Measurements from ENCODE around the gene ANKRD29. TPM values are rescaled to one million over a fixed set of nuclear protein-coding genes. Genes with fewer than 3 reads are reported as not detected.

The ANKRD29 gene
- total and polyA plus RNA-seq, 2 experiments from 2014 or later: 6.6 to 36.6 TPM

DNA sequence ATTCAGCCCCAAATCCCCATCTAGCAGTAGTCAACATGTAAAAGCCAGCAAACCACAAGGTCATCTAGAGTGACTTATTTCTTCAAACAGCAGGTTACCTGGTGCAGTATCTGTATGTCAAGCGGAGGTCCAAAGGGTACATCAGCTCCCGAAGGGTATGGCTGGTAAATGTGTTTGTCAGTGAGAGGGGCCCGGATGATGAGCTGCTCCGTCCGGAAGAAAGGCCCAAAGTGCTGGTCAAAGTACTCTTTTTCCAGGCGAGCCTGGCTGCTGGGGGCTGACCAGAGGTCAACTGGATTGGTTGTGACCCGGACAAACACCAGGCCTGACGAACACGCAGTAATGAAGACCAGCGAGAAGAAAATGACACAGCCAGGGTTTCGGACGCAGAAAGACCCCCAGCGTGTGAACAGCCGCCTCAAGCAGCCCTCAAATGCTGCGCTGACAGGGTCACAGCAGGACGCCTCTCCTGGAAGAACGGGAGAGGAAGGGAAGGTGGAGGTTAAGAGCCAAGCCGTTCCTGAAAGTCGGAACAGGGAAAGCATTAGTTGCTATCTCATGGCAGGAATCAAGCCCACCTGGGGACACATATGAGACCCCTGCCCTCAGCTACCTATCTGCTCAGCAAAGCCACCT, 106.4 kb downstream of the ANKRD29 start (continued):
- TF ChIP-seq, protein P1, sequence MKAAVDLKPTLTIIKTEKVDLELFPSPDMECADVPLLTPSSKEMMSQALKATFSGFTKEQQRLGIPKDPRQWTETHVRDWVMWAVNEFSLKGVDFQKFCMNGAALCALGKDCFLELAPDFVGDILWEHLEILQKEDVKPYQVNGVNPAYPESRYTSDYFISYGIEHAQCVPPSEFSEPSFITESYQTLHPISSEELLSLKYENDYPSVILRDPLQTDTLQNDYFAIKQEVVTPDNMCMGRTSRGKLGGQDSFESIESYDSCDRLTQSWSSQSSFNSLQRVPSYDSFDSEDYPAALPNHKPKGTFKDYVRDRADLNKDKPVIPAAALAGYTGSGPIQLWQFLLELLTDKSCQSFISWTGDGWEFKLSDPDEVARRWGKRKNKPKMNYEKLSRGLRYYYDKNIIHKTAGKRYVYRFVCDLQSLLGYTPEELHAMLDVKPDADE (IDR thresholded peaks at IDR 0.05): no peak
- TF ChIP-seq POLR2AphosphoS5 (IDR thresholded peaks at IDR 0.05; ENCODE audit: low read depth) (no peak), CREB1 (CRISPR knock-in tag; IDR thresholded peaks at IDR 0.05; ENCODE audit: low read depth) (no peak), EZH2 (IDR thresholded peaks at IDR 0.05; ENCODE audit: low read depth, unreplicated experiment) (no peak)

GRCh38 chr18:23553887-23554286, 108.8 kb downstream of the ANKRD29 start:
- no peak for TF ChIP-seq EZH2 (IDR thresholded peaks at IDR 0.05; ENCODE audit: low read depth, unreplicated experiment)
- no peak for TF ChIP-seq ZNF114 (CRISPR knock-in tag; IDR thresholded peaks at IDR 0.05)
- no peak for TF ChIP-seq EZH2phosphoT487 (IDR thresholded peaks at IDR 0.05; ENCODE audit: unreplicated experiment)
- H3K4me2 ChIP-seq: no peak overlapping the region
- peaks cover 44% of the 10 kb centered on the region for H3K36me3 ChIP-seq (ENCODE audit: insufficient read depth)
- peaks cover 9% of the 10 kb centered on the region; the same call in 1 of the 2 replicates for H4K20me1 ChIP-seq (replicated peaks; ENCODE audit: insufficient read depth)
- no peaks in the 10 kb centered on the region for H3K27me3 Mint-ChIP-seq (ENCODE audit: insufficient read depth, low read depth, poor library complexity)
- H3K4me3 ChIP-seq: no peak overlapping the region
- H3K36me3 Mint-ChIP-seq (ENCODE audit: low read depth): peaks cover 37% of the 10 kb centered on the region
- H3K4me1 Mint-ChIP-seq: no peaks in the 10 kb centered on the region
- no peak overlapping the region for H3K27ac Mint-ChIP-seq
- H2AFZ ChIP-seq: no peak overlapping the region
- no peaks in the 10 kb centered on the region for H3F3A ChIP-seq (replicated peaks; ENCODE audit: low read depth)
- no peaks in the 10 kb centered on the region for H3K9me2 ChIP-seq (ENCODE audit: insufficient read depth)
- H3K79me2 ChIP-seq (replicated peaks; ENCODE audit: insufficient read depth): no peaks in the 10 kb centered on the region; the same call in 1 of the 2 replicates
- H3K4me1 ChIP-seq (ENCODE audit: insufficient read depth): no peaks in the 10 kb centered on the region
- H3K9me3 Mint-ChIP-seq: no peaks in the 10 kb centered on the region; the same call in 2 of the 3 replicates
- DNase-seq (ENCODE audit: low spot score) (no peak), ATAC-seq (no peak)
- no peak overlapping the region for H3K27ac ChIP-seq (ENCODE audit: low read depth)
- H3K27me3 ChIP-seq (ENCODE audit: insufficient read depth): no peaks in the 10 kb centered on the region
- H3K4me3 Mint-ChIP-seq: no peak overlapping the region

GRCh38 chr18:23552505-23552904, 110.2 kb downstream of the ANKRD29 start:
- no peak for ATAC-seq
- no peaks in the 10 kb centered on the region for H3K4me1 ChIP-seq (ENCODE audit: insufficient read depth)
- TF ChIP-seq CREB1 (CRISPR knock-in tag; IDR thresholded peaks at IDR 0.05; ENCODE audit: low read depth): no peak
- no peak for TF ChIP-seq EZH2 (IDR thresholded peaks at IDR 0.05; ENCODE audit: low read depth, unreplicated experiment)
- no peak for TF ChIP-seq EZH2phosphoT487 (IDR thresholded peaks at IDR 0.05; ENCODE audit: unreplicated experiment)
- TF ChIP-seq, protein P1 (IDR thresholded peaks at IDR 0.05): no peak
- TF ChIP-seq POLR2AphosphoS5 (IDR thresholded peaks at IDR 0.05; ENCODE audit: low read depth): no peak
- no peak for TF ChIP-seq ZNF331 (CRISPR knock-in tag; IDR thresholded peaks at IDR 0.05; ENCODE audit: low read depth)
- no peak for TF ChIP-seq ZNF114 (CRISPR knock-in tag; IDR thresholded peaks at IDR 0.05)
- no peak for TF ChIP-seq NANOG (IDR thresholded peaks at IDR 0.05; ENCODE audit: borderline replicate concordance)
- no peak for TF ChIP-seq REST (IDR thresholded peaks at IDR 0.05; ENCODE audit: unreplicated experiment)
- no peak for TF ChIP-seq CTCF (conservative IDR thresholded peaks at IDR 0.05; ENCODE audit: low read depth in 2 of 2)
- no peak for TF ChIP-seq JUNB (IDR thresholded peaks at IDR 0.05; ENCODE audit: unreplicated experiment)

More at GRCh38 chr18:23552505-23552904, 110.2 kb downstream of the ANKRD29 start:
- H3K27ac Mint-ChIP-seq: no peak overlapping the region
- Histone ChIP-seq H3K79me2 (replicated peaks; ENCODE audit: insufficient read depth) (no peaks in the 10 kb centered on the region; the same call in 1 of the 2 replicates), H3K27me3 (ENCODE audit: insufficient read depth) (no peaks in the 10 kb centered on the region), H3K4me3 (no peak overlapping the region), H4K20me1 (replicated peaks; ENCODE audit: insufficient read depth) (peaks cover 10% of the 10 kb centered on the region; the same call in 1 of the 2 replicates), H2AFZ (no peak overlapping the region), H3K4me2 (no peak overlapping the region), H3F3A (replicated peaks; ENCODE audit: low read depth) (no peaks in the 10 kb centered on the region), H3K9me2 (ENCODE audit: insufficient read depth) (no peaks in the 10 kb centered on the region), H3K27ac (ENCODE audit: low read depth) (no peak overlapping the region), H3K36me3 (ENCODE audit: insufficient read depth) (peaks cover 47% of the 10 kb centered on the region)
- H3K4me1 Mint-ChIP-seq: no peaks in the 10 kb centered on the region
- peaks cover 41% of the 10 kb centered on the region for H3K36me3 Mint-ChIP-seq (ENCODE audit: low read depth)
- H3K27me3 Mint-ChIP-seq (ENCODE audit: insufficient read depth, low read depth, poor library complexity): no peaks in the 10 kb centered on the region
- no peaks in the 10 kb centered on the region; the same call in 2 of the 3 replicates for H3K9me3 Mint-ChIP-seq
- no peak for DNase-seq (ENCODE audit: low spot score)
- H3K4me3 Mint-ChIP-seq: no peak overlapping the region
